Vagina (tissue), 2 donors: ENCODE results near the gene RPLP2. TPM values are rescaled to one million over a fixed set of nuclear protein-coding genes. Genes with fewer than 3 reads are reported as not detected.
A peak's percentile ranks its signal among the peaks of the same experiment; 100 is the strongest.

Source experiments
- DNase-seq, 2 donors: peaks; one replicate each; pipeline ENCODE4 v3.0.0-alpha.2; 2017; ENCODE audit errors: extremely low spot score in 2 of 2
- H3K27ac ChIP-seq: fragments of 200-600 bp; sonication (generic); one replicate; pipeline ENCODE4 v1.5.1; 2019
- H3K27me3 ChIP-seq: fragments of 200-600 bp; sonication (generic); one replicate; pipeline ENCODE4 v1.5.1; 2019
- H3K36me3 ChIP-seq, 2 donors: fragments of 200-600 bp; sonication (generic); one replicate each; pipeline ENCODE4 v1.5.1; 2017 to 2019
- H3K4me1 ChIP-seq: fragments of 200-600 bp; sonication (generic); one replicate; pipeline ENCODE4 v1.5.1; 2019
- H3K4me3 ChIP-seq, 2 donors: fragments of 200-600 bp; sonication (generic); 1 replicate in 1 of 2; 2 replicates in 1 of 2; pipeline ENCODE4 v1.5.1; 2016 to 2019
- H3K9me3 ChIP-seq: fragments of 200-600 bp; sonication (generic); one replicate; pipeline ENCODE4 v1.5.1; 2019
- CTCF ChIP-seq, 3 experiments: fragments of 450-650 bp in 2 of 3; fragments of 200-600 bp in 1 of 3; sonication (generic) in 1 of 3; IDR thresholded peaks; one replicate each; pipeline ENCODE4 v1.5.1; 2017 to 2019; ENCODE audit warnings: antibody characterized with exemption in 3 of 3, mild to moderate bottlenecking in 2 of 3, moderate library complexity in 2 of 3
- POLR2A ChIP-seq, 2 donors: fragments of 450-650 bp; IDR thresholded peaks; one replicate each; pipeline ENCODE4 v1.6.1; 2017; ENCODE audit warnings: antibody characterized with exemption in 2 of 2, mild to moderate bottlenecking in 2 of 2, moderate library complexity in 2 of 2
- POLR2AphosphoS5 ChIP-seq, 2 donors: sonication (generic); formaldehyde crosslinking; IDR thresholded peaks; one replicate each; pipeline ENCODE4 v1.9.0; 2017; ENCODE audit warnings: antibody characterized with exemption in 2 of 2, mild to moderate bottlenecking in 2 of 2, low read depth in 1 of 2; ENCODE audit not compliant: insufficient read depth in 1 of 2
- intact Hi-C: fragments of 100-400 bp; cut with DNase I; formaldehyde crosslinking; loops from one replicate; pipeline ENCODE4 v1.15.1; 2023
- total RNA-seq: library from RNA; depleted of rRNA; stranded (reverse); fragments of >200 nt; gene quantifications from one replicate; pipeline ENCODE4 v1.2.3, GENCODE V29; 2016

Gene RPLP2
- total RNA-seq, 1 donor from 2014 or later: 1,068 TPM

DNA sequence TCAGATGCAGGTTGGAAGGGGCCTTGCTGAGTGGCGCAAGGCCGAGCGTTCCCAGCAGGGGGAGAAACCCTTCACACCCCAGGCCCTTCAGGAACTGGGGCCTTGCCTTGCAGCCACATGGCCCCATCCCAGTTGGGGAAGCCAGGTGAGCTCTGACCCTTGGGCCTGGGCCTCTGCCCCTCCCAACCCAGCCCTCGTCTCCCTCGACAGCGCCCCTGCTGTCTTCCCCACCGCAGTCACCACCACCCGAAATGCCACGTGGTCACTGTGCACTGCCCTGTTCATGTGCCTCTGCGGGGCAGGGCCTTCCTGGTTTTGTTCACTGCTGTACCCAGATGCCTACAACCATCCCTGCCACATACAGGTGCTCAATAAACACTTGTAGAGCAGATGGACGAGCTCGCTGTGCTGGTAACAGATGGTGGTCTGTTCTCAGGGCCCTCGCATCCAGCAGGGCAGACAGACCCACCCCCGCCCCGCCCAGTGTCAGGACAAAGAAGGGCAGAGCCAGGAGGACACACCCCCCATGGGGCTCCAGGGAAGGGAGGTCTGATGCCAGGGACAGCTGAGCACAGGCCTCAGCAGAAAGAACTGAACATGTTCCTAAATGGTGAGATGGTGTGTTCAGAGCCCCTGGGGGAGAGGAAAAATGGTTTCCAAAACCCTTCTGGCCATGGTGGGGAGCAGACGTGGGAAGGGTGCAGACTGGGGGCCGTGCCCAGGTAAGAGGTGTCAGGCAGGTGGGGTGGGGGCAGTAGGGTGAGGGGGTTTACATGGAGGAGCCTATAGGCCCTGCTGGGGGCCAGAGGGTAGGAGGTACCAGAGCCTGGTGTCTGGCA is 28.9 kb downstream of the RPLP2 start:
- peaks cover 0 to 48% of the 10 kb centered on the region in 2 donors for H3K36me3 ChIP-seq
- TF ChIP-seq POLR2A (IDR thresholded peaks at IDR 0.05): no peak
- no peak for TF ChIP-seq CTCF (IDR thresholded peaks at IDR 0.05)
- no peak for TF ChIP-seq POLR2AphosphoS5 (IDR thresholded peaks at IDR 0.05; ENCODE audit: insufficient read depth in 1 of 2, low read depth in 1 of 2)
- no peak overlapping the region for H3K27ac ChIP-seq
- no peak for DNase-seq
- H3K4me1 ChIP-seq: peaks cover 83% of the 10 kb centered on the region
- no peaks in the 10 kb centered on the region for H3K27me3 ChIP-seq
- H3K9me3 ChIP-seq: no peaks in the 10 kb centered on the region
- no peak overlapping the region for H3K4me3 ChIP-seq
- intact Hi-C loops: no loop called here

- DNase-seq: no peak
- H3K9me3 ChIP-seq: no peaks in the 10 kb centered on the region
- peaks cover 83% of the 10 kb centered on the region for H3K4me1 ChIP-seq
- H3K4me3 ChIP-seq: no peak overlapping the region
- H3K36me3 ChIP-seq: peaks cover 0 to 48% of the 10 kb centered on the region in 2 donors
- intact Hi-C loops: no loop called here
- H3K27ac ChIP-seq: no peak overlapping the region
- H3K27me3 ChIP-seq: no peaks in the 10 kb centered on the region
- TF ChIP-seq POLR2A (IDR thresholded peaks at IDR 0.05) (no peak), CTCF (IDR thresholded peaks at IDR 0.05) (no peak), POLR2AphosphoS5 (IDR thresholded peaks at IDR 0.05; ENCODE audit: insufficient read depth in 1 of 2, low read depth in 1 of 2) (no peak)
Measured at GRCh38 chr11:839280-839623, 29.5 kb downstream of the RPLP2 start.

DNA sequence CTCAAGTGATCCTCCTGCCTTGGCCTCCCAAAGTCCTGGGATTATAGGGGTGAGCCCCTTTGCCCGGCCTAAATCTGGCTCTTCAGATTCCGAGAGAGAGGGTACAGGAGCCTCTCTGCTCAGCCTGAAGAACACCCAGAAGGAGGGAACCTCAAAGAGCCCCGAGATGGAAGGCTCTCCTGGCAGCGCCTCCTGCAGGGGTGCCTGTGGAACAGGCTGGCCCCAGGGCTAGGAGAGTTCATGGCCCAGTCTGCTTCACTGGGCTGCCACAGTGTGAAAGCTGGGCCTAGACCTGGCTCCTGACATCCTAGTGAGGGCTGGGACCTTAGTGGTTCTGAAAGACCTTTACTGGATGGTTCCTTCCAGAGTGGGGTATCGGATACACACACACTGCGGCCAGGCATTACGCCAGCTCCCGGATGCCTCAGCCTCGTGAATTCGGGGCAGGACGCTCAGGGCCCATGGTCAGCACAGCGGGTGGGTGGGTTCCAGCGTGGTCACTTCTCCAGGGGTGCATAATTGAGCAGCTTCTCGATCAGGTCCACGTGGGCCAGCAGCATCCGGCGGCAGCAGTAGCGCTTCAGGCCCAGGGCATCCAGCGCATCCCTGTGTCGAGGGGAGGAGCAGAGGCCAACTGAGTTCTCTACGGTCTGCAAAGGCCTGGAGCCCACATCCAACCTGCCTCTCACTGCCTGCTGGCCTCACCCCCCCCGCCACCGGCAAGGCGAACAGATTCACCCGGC is 30.3 kb downstream of the RPLP2 start:
- H3K4me1 ChIP-seq: peaks cover 83% of the 10 kb centered on the region
- no peak for DNase-seq
- no peak for TF ChIP-seq POLR2A (IDR thresholded peaks at IDR 0.05)
- no peak for TF ChIP-seq CTCF (IDR thresholded peaks at IDR 0.05)
- no peak for TF ChIP-seq POLR2AphosphoS5 (IDR thresholded peaks at IDR 0.05; ENCODE audit: insufficient read depth in 1 of 2, low read depth in 1 of 2)
- H3K4me3 ChIP-seq: no peak overlapping the region
- H3K36me3 ChIP-seq: peaks cover 0 to 48% of the 10 kb centered on the region in 2 donors
- H3K27me3 ChIP-seq: no peaks in the 10 kb centered on the region
- no peaks in the 10 kb centered on the region for H3K9me3 ChIP-seq
- H3K27ac ChIP-seq: no peak overlapping the region
- intact Hi-C loops: loop anchor here (5.0 kb wide), 1 partner anchor 33 kb away; the partner anchor contains the start of genes PIDD1 and RPLP2

DNA sequence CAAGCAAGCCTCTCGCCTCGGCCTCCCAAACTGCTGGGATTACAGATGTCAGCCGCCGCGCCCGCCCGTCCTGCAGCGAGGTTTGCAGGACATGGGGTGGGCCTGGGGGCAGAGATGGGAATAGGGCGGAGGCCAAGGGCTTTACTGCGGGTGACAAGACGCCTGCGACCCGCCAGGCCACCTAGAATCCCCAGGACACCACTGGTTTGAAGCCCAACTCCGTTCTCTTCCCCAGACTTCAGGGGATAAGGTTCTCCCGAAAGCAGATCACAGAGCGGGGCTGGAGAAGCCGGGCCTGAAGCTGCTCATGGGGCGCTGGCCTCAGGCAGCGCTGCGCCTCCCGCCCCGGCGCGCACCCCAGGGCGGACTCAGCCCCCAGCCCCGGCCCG is 32.2 kb downstream of the RPLP2 start:
- intact Hi-C loops: loop anchor here (5.0 kb wide), 1 partner anchor 35 kb away; the partner anchor contains the start of genes PIDD1 and RPLP2
- TF ChIP-seq CTCF (IDR thresholded peaks at IDR 0.05): no peak
- TF ChIP-seq POLR2A (IDR thresholded peaks at IDR 0.05): no peak
- TF ChIP-seq POLR2AphosphoS5 (IDR thresholded peaks at IDR 0.05; ENCODE audit: insufficient read depth in 1 of 2, low read depth in 1 of 2): no peak
- peaks cover 0 to 36% of the 10 kb centered on the region in 2 donors for H3K36me3 ChIP-seq
- DNase-seq: no peak
- no peaks in the 10 kb centered on the region for H3K9me3 ChIP-seq
- peaks cover 90% of the 10 kb centered on the region for H3K4me1 ChIP-seq
- no peaks in the 10 kb centered on the region for H3K27me3 ChIP-seq
- peak overlapping the region; percentile 86 for H3K27ac ChIP-seq
- peak overlapping the region; percentile 82 to 99 for H3K4me3 ChIP-seq
